Effector memory CD8-positive, alpha-beta T cell (primary cell): ENCODE data around the gene ATAD3A.
A peak's percentile ranks its signal among the peaks of the same experiment; 100 is the strongest.

Experiments used
- ATAC-seq: fragments of 150-1000 bp; cut with Tn5 transposase; replicated peaks from 2 replicates; pipeline ENCODE4 v1.10.0; 2021; ENCODE audit warnings: mild to moderate bottlenecking, moderate library complexity
- DNase-seq, 3 experiments: peaks; one replicate each; pipeline ENCODE4 v3.0.0; 2021
- H3K27ac Mint-ChIP-seq, 2 donors: one replicate each; pipeline ENCODE4 v1.8.0; 2022; ENCODE audit warnings: mild to moderate bottlenecking in 2 of 2, mixed read lengths in 2 of 2, moderate library complexity in 2 of 2
- H3K27me3 Mint-ChIP-seq, 2 donors: one replicate each; pipeline ENCODE4 v1.8.0; 2022; ENCODE audit warnings: mixed read lengths in 2 of 2
- H3K36me3 Mint-ChIP-seq: one replicate; pipeline ENCODE4 v1.8.0; 2022; ENCODE audit warnings: mild to moderate bottlenecking, moderate library complexity, mixed read lengths; ENCODE audit not compliant: insufficient read depth
- H3K4me1 Mint-ChIP-seq, 2 donors: one replicate each; pipeline ENCODE4 v1.8.0; 2022; ENCODE audit warnings: low read depth in 2 of 2, mixed read lengths in 2 of 2
- H3K4me3 Mint-ChIP-seq, 2 donors: one replicate each; pipeline ENCODE4 v1.8.0; 2022; ENCODE audit warnings: mild to moderate bottlenecking in 2 of 2, mixed read lengths in 2 of 2, moderate library complexity in 2 of 2
- H3K9me3 Mint-ChIP-seq, 2 donors: one replicate each; pipeline ENCODE4 v1.8.0; 2022; ENCODE audit warnings: mixed read lengths in 2 of 2

Gene ATAD3A

GRCh38 chr1:1565340-1565739 is 53.4 kb downstream of the ATAD3A start:
- Mint-ChIP-seq H3K4me3 (no peak overlapping the region), H3K27ac (peak overlapping the region in 1 of 2 donors; percentile 60), H3K27me3 (no peaks in the 10 kb centered on the region), H3K4me1 (peaks cover 32 to 37% of the 10 kb centered on the region in 2 donors), H3K9me3 (no peaks in the 10 kb centered on the region), H3K36me3 (peaks cover 71% of the 10 kb centered on the region)
- no peak for ATAC-seq
- no peak for DNase-seq

DNA sequence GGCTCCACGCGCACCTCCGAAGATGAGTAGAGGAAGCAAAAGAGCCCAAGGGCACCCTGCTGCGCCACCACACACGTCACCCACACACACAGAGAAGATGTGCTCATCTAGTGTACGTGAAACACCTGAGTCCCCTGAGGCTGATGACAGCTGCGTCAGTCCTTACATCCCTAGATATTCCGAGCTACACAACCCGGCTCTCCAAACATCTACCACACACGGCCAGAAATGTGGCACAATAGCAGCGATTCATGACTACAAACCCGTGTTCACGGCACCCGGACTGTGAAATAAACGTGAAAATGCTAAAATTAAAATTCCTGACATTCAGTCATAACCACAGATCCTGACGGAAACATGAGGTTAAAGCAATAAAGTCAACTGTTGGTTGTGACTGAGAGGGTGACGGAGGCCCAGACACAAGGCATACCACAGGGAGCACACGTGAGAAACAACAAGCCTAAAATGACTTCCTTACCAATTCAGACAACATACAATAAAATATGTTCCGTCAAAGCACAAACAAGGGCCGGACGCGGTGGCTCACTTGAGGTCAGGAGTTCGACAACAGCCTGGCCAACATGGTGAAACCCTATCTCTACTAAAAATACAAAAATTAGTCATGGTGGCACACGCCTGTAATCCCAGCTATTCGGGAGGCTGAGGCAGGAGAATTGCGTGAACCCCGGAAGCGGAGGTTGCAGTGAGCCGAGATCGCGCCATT is 55.4 kb downstream of the ATAD3A start:
- H3K4me1 Mint-ChIP-seq, result peaks cover 35 to 41% of the 10 kb centered on the region in 2 donors
- H3K4me3 Mint-ChIP-seq, result peak overlapping the region; percentile 12 to 22
- peak overlapping the region; percentile 60 to 77 for H3K27ac Mint-ChIP-seq
- no peaks in the 10 kb centered on the region for H3K27me3 Mint-ChIP-seq
- no peaks in the 10 kb centered on the region for H3K9me3 Mint-ChIP-seq
- ATAC-seq (no peak), DNase-seq (no peak)
- H3K36me3 Mint-ChIP-seq, result peaks cover 71% of the 10 kb centered on the region

- H3K9me3 Mint-ChIP-seq, result no peaks in the 10 kb centered on the region
- DNase-seq (no peak), ATAC-seq (no peak)
- peaks cover 66% of the 10 kb centered on the region for H3K36me3 Mint-ChIP-seq
- H3K4me3 Mint-ChIP-seq, result no peak overlapping the region
- H3K4me1 Mint-ChIP-seq, result peaks cover 35 to 41% of the 10 kb centered on the region in 2 donors
- H3K27ac Mint-ChIP-seq, result peak overlapping the region; percentile 60 to 77
- H3K27me3 Mint-ChIP-seq, result no peaks in the 10 kb centered on the region
Measured at GRCh38 chr1:1567891-1568291, 55.9 kb downstream of the ATAD3A start.

GRCh38 chr1:1569341-1569740 is 57.4 kb downstream of the ATAD3A start:
- Mint-ChIP-seq H3K4me1 (peaks cover 40 to 43% of the 10 kb centered on the region in 2 donors), H3K36me3 (peaks cover 66% of the 10 kb centered on the region), H3K4me3 (peak overlapping the region in 1 of 2 donors; percentile 6), H3K27ac (peak overlapping the region; percentile 73 to 82), H3K27me3 (no peaks in the 10 kb centered on the region), H3K9me3 (no peaks in the 10 kb centered on the region)
- ATAC-seq, result no peak
- no peak for DNase-seq

DNA sequence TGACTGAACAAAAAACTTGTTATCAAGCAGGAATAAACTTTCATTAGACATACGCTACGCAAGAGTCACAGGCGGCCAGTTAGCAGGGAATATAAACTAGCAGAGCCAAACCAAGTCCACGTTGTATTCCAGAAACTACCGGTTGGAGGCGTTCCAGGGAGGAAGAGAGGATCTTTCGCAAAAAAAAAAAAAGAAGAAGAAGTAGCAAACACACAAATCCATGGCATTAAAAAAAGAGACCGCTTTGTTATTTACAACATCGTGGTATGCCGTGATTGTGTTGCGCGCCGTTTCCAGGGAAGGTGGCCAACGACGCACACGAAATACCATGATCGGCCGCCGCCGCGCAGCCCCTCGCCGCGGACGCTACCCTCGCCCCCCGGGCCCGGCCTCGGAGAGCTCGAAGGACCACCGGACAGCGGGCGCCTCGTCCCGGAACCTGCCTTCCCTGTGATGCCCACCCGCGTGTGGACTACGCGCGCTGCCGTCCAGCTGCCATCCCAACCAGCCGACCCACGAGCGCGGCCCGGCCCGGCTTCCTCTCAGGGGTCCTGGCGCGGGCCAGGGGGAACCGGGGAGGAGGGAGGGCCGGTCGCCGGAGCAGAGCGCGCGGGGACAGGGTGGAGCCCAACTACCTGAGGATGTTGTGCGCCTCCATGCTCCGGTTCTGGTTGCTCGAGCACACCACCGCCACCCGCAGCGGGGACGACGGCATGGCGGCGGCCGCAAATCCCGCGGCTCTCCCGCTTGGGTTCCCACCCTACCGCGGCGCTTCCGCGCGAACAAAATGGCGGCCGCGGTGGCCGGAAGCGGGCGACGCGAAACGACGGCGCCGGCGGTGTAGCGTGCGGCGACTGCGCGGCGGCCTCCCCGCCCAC is 62.1 kb downstream of the ATAD3A start:
- ATAC-seq (peak; percentile 78), DNase-seq (peak; percentile 14 to 75 (median 65))
- Mint-ChIP-seq H3K4me3 (peak overlapping the region; percentile 94 to 96), H3K4me1 (peaks cover 27 to 29% of the 10 kb centered on the region in 2 donors), H3K27ac (peak overlapping the region; percentile 100), H3K36me3 (peaks cover 55% of the 10 kb centered on the region), H3K9me3 (no peaks in the 10 kb centered on the region), H3K27me3 (no peaks in the 10 kb centered on the region)

DNA sequence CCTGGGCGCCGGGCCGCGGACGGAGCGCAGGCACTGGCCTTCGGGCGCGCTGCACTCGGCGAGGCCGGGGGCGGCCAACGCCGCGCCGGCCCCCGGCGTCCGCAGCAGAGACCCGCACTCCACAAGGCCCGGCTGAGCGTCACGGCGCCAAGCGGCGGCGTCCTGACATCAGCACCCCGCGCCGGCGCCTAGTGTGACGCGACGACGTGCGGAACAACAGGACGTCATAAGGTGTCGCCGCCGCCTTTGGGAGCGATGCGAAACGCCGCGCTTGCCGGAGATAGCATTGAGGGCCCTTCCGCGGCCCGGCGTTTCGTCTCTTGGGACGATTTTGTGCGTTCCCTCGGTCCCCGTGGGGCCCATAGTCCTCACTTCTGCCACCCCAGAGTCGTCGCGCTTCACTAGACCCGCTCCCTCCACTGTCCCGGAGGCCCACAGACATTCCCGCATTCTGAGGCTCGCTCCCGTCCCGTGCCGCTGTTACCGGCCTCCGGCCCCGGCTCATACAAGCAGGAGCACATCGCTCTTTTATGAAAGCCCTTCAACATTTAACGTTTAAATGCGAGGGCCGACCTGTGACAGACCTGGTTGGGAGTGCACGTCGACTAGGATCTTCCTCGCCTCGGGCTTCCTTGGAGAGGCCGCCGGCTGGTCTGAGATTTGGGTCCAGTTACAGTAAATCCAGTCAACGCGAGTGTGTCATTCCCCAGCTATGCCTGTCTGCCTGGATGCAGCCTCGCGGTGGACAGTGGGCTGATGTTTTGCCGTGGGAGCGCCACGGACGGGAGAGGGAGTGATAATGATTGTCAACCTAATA is 63.0 kb downstream of the ATAD3A start, which contains the start of gene SSU72:
Gene SSU72, minus strand, starts transcription at position 143 of the 817 bp plus-strand sequence. CDS start 306 bp downstream, outside the sequence.
- no peaks in the 10 kb centered on the region for H3K27me3 Mint-ChIP-seq
- DNase-seq, result peak; percentile 91 to 92 (median 92)
- H3K36me3 Mint-ChIP-seq, result peaks cover 47% of the 10 kb centered on the region
- peak within 1 kb of the TSS; percentile 94 to 96 for H3K4me3 Mint-ChIP-seq
- H3K4me1 Mint-ChIP-seq, result peaks cover 23 to 26% of the 10 kb centered on the region in 2 donors
- no peaks in the 10 kb centered on the region for H3K9me3 Mint-ChIP-seq
- peak; percentile 87 for ATAC-seq
- H3K27ac Mint-ChIP-seq, result peak within 1 kb of the TSS; percentile 100

DNA sequence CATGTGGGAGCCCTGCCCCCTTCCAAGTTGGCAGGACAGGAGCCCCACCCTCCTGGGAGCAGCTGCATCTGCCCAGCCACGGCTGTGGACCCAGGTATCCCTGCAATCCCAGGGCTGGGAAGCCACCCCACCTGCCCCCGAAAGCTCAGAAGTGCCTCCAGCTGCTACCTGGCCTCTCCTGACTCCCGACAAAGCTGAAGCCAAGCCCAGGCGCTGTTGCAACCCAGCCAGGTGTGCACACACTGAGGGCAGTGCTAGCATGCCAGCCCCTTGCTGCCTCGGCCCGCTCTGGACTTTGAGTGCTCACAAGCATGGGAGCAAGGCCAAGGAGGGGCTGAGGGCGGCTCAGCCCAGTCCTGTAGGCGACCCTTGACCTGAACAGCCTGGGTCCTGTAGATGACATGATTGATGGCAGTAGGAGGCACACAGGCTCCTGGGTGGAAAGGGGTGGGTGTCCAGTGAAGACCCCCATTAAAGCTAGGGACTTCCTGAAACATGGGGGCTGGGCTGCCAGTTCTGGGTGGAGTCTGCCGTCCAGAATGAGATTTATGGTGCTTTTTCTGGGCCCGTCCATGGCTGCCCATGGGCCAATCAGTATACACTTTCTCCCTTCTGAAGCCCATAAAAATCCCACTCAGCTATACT is 65.5 kb downstream of the ATAD3A start:
- Mint-ChIP-seq H3K27ac (no peak overlapping the region), H3K4me3 (no peak overlapping the region), H3K36me3 (peaks cover 29% of the 10 kb centered on the region), H3K27me3 (peaks cover 11 to 17% of the 10 kb centered on the region in 2 donors), H3K4me1 (peaks cover 13 to 14% of the 10 kb centered on the region in 2 donors), H3K9me3 (no peaks in the 10 kb centered on the region)
- ATAC-seq (no peak), DNase-seq (no peak)

- DNase-seq, result no peak
- Mint-ChIP-seq H3K9me3 (no peaks in the 10 kb centered on the region), H3K27ac (no peak overlapping the region), H3K4me1 (peaks cover 9 to 11% of the 10 kb centered on the region in 2 donors), H3K27me3 (peaks cover 14 to 27% of the 10 kb centered on the region in 2 donors), H3K4me3 (no peak overlapping the region), H3K36me3 (peaks cover 22% of the 10 kb centered on the region)
- no peak for ATAC-seq
Measured at GRCh38 chr1:1578371-1578940, 66.5 kb downstream of the ATAD3A start.

GRCh38 chr1:1582585-1583346 is 70.8 kb downstream of the ATAD3A start:
- Mint-ChIP-seq H3K27ac (no peak overlapping the region), H3K4me1 (no peaks in the 10 kb centered on the region), H3K27me3 (peaks cover 14 to 40% of the 10 kb centered on the region in 2 donors), H3K36me3 (no peaks in the 10 kb centered on the region), H3K9me3 (no peaks in the 10 kb centered on the region), H3K4me3 (no peak overlapping the region)
- ATAC-seq (no peak), DNase-seq (no peak)

- H3K4me1 Mint-ChIP-seq, result no peaks in the 10 kb centered on the region
- no peaks in the 10 kb centered on the region for H3K36me3 Mint-ChIP-seq
- ATAC-seq (no peak), DNase-seq (no peak)
- H3K9me3 Mint-ChIP-seq, result no peaks in the 10 kb centered on the region
- H3K27ac Mint-ChIP-seq, result no peak overlapping the region
- H3K4me3 Mint-ChIP-seq, result no peak overlapping the region
- peaks cover 16 to 44% of the 10 kb centered on the region in 2 donors for H3K27me3 Mint-ChIP-seq
Measured at GRCh38 chr1:1583347-1584010, 71.5 kb downstream of the ATAD3A start.
